MM.1S (cell line): ENCODE results near the gene NOL9.

Experiments used
- CTCF ChIP-seq: fragments of 300-600 bp; sonication (generic); IDR thresholded peaks from 2 replicates; pipeline ENCODE4 v1.5.1; 2016; ENCODE audit warnings: antibody characterized with exemption, low read length, mixed read lengths
- EZH2phosphoT487 ChIP-seq: fragments of 300-600 bp; sonication (generic); IDR thresholded peaks from 2 replicates; pipeline ENCODE4 v1.6.1; 2018; ENCODE audit warnings: antibody characterized with exemption, low read length

- TF ChIP-seq CTCF, result no peak
- no peak for TF ChIP-seq EZH2phosphoT487
Observed at GRCh38 chr1:6497867-6498575, 56.3 kb downstream of the NOL9 start.
